Activated T-helper 1 cell treated with anti-CD3 and anti-CD28 coated beads, Interleukin-12 subunit alpha, Interleukin-12 subunit beta, Interleukin-2, Interleukin-4 antibody, amounts not matched to agents 30 ng/mL and 10 ng/mL and 1 ng/mL, durations not matched to agents 14 hours and 24 hours and 36 hours (primary cell): Measurements from ENCODE around the gene USH1C. TPM values are rescaled to one million over a fixed set of nuclear protein-coding genes. Genes with fewer than 3 reads are reported as not detected.

Source experiments
- DNase-seq: peaks from one replicate; pipeline ENCODE4 v3.0.0; 2021; ENCODE audit warnings: low spot score
- H3K27ac Mint-ChIP-seq: one replicate; pipeline ENCODE4 v1.8.0; 2021; ENCODE audit warnings: mild to moderate bottlenecking, mixed read lengths
- H3K27me3 Mint-ChIP-seq: one replicate; pipeline ENCODE4 v1.8.0; 2022; ENCODE audit warnings: mild to moderate bottlenecking, moderate library complexity, mixed read lengths; ENCODE audit not compliant: insufficient read depth
- H3K36me3 Mint-ChIP-seq: one replicate; pipeline ENCODE4 v1.8.0; 2021; ENCODE audit warnings: low read depth, mixed read lengths
- H3K4me1 Mint-ChIP-seq: one replicate; pipeline ENCODE4 v1.8.0; 2021; ENCODE audit warnings: low read depth, mixed read lengths
- H3K4me3 Mint-ChIP-seq: one replicate; pipeline ENCODE4 v1.8.0; 2021; ENCODE audit warnings: mild to moderate bottlenecking, moderate library complexity, mixed read lengths
- H3K9me3 Mint-ChIP-seq: one replicate; pipeline ENCODE4 v1.8.0; 2021; ENCODE audit warnings: mixed read lengths
- intact Hi-C: fragments of 100-400 bp; cut with micrococcal nuclease; formaldehyde crosslinking; loops from one replicate; pipeline ENCODE4 v1.15.1; 2024
- total RNA-seq: library from RNA; stranded (reverse); gene quantifications from 2 replicates; pipeline ENCODE4 v1.2.3, GENCODE V29; 2022

The USH1C gene
- not detected in 2 replicates for total RNA-seq

DNA sequence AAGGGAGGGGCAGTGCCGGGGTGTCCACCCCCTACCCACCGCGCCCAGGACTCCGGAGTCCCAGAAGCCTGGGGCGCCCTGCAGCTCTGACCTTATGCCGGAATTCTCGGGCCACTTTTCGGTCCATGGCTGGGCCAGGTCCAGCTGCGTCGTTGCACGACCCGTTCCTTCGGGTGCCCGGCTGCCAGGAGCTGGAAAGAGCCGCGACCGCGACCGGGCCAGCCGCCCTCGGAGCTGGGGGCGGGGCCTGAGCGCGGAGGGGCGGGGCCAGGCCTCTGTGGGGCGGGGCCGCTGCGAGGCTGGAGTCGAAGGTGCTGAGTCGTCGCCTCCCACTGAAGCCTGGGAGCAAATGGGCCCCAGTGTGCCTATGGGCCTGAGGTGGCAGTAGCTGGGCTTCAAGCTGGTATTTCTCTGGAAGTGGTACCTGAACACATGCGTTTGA, at the start of gene USH1C:
TSS of gene USH1C (minus strand) at position 236 of the 442 bp plus-strand sequence. CDS start at position 127, 109 bp downstream.
- no peaks in the 10 kb centered on the region for H3K9me3 Mint-ChIP-seq
- no peaks in the 10 kb centered on the region for H3K36me3 Mint-ChIP-seq
- H3K4me3 Mint-ChIP-seq: no peak within 1 kb of the TSS
- intact Hi-C loops: no loop called here
- DNase-seq: peak; percentile 8
- H3K27ac Mint-ChIP-seq: no peak within 1 kb of the TSS
- H3K4me1 Mint-ChIP-seq: no peaks in the 10 kb centered on the region
- peaks cover 41% of the 10 kb centered on the region for H3K27me3 Mint-ChIP-seq

DNA sequence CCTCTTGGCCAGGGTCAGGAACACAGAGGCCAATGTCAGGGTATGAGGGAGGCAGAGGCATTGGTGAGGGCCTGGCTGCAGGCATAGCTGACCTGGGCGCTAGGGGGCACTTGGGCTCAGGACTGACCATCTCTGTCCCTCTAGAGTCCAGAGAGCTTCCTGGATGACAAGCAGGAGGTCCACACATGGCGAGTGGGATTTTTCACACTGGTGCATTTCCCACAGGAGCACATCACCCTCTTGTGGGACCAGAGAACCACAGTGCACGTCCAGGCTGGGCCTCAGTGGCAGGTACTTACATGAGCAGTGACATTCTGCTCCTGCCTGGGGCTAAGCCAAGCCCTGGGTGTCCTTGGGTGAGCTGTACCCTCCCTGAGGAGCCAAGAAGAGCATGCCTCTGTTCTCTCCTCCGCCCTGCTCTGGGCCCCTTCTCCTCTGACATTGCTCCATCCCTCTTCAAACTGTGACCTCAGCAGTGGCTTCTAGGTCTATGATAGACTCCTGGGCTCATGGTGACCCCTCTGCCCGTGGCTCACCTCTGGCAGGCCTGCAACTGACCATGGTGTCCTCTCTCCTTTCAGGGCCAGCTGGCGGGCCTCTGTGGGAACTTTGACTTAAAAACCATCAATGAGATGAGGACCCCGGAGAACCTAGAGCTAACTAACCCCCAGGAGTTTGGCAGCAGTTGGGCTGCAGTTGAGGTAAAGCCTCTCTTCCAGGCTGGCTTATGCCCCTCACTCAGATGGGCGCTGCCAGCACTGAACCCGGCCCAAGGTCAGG, 49.4 kb upstream of the USH1C start:
- Mint-ChIP-seq H3K4me3 (no peak overlapping the region), H3K4me1 (no peaks in the 10 kb centered on the region), H3K27ac (no peak overlapping the region), H3K27me3 (peaks cover 3% of the 10 kb centered on the region), H3K9me3 (no peaks in the 10 kb centered on the region), H3K36me3 (no peaks in the 10 kb centered on the region)
- DNase-seq: no peak
- intact Hi-C loops: no loop called here

DNA sequence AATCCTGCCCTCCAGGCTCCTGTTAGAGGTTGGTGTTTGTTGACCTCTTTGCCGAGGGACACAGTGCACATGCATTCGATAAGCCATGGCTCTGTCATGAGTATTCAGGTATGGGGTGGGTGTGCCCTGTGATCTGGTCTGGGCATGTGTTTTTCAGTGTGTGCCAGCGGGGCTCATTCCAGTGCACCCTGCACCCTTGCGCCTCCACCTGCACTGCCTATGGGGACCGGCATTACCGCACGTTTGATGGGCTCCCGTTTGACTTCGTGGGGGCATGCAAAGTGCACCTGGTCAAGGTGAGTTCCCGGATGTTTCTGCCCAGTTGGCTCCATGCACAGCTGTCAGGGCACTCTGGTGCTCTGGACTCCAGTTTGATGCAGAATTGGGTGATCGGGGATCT, 47.1 kb upstream of the USH1C start:
- no peak overlapping the region for H3K4me3 Mint-ChIP-seq
- intact Hi-C loops: no loop called here
- no peak for DNase-seq

DNA sequence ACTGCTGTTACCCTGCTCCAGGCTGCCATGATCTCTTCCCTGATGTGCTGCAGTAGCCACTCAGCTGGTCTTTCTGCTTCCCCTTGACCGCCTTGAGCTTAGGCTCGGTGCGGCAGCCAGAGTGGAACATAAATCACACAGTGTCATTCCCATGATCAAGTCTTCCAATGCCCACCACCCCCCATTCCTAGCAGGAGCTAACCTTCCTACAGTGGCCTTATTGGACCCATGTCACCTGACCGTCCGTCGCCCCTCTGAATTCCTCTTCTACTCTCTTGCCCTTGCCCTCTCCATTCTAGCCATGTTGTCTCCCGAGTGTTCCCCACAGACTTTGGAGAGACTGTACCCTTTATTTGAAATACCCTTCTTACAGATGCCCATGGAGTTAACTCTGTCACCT, 46.2 kb upstream of the USH1C start:
- intact Hi-C loops: no loop called here
- Mint-ChIP-seq H3K36me3 (no peaks in the 10 kb centered on the region), H3K4me1 (no peaks in the 10 kb centered on the region)

More for the DNA sequence above, 47.1 kb upstream of the USH1C start:
- Mint-ChIP-seq H3K27me3 (peaks cover 2% of the 10 kb centered on the region), H3K4me1 (no peaks in the 10 kb centered on the region), H3K9me3 (no peaks in the 10 kb centered on the region), H3K36me3 (no peaks in the 10 kb centered on the region), H3K27ac (no peak overlapping the region)

DNA sequence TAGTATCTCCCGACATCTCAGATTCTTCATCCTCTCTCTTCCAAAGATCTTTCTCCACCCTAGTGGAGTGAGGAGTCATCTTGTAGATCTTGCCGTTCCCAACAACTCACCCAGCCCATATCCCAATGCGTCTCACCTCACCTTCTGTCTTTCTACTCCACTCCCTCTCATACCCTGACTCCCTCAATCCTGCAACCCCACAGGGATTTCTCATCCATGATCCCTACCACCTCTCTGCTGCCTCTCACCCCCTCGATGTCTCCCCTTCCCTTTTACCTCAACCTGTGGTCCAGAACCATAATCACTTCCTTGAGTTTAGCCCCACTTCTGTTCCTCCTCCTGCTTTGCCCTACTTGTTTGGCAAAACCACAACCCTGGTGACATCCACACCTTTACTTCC, 44.5 kb upstream of the USH1C start:
- H3K9me3 Mint-ChIP-seq: no peaks in the 10 kb centered on the region
- H3K4me1 Mint-ChIP-seq: no peaks in the 10 kb centered on the region
- H3K27ac Mint-ChIP-seq: no peak overlapping the region
- peaks cover 10% of the 10 kb centered on the region for H3K27me3 Mint-ChIP-seq
- H3K4me3 Mint-ChIP-seq: no peak overlapping the region
- no peak for DNase-seq
- intact Hi-C loops: no loop called here
- H3K36me3 Mint-ChIP-seq: no peaks in the 10 kb centered on the region

More for the DNA sequence above, 46.2 kb upstream of the USH1C start:
- DNase-seq: no peak
- Mint-ChIP-seq H3K9me3 (no peaks in the 10 kb centered on the region), H3K4me3 (no peak overlapping the region), H3K27ac (no peak overlapping the region), H3K27me3 (peaks cover 3% of the 10 kb centered on the region)

DNA sequence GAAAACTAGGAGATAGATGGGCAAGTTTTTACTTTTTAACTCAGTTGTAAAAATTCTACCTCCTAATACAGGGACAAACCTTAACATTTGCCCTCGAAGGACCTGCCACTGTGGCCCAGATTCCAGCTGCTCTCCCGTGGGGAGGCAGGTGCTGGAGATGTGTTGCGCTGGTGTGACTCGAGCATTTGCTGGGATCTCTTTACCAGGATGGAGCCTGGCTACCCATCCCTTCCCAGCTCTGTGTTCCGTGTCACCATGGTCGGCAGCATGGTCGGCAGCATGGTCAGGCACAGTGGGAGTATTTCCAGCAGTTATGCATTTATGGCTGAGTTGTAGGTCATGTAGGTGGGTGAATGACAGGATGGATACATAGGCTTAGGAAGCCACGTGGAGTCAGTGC, 44.0 kb upstream of the USH1C start:
- intact Hi-C loops: no loop called here
- H3K27me3 Mint-ChIP-seq: peaks cover 9% of the 10 kb centered on the region
- H3K4me3 Mint-ChIP-seq: no peak overlapping the region

DNA sequence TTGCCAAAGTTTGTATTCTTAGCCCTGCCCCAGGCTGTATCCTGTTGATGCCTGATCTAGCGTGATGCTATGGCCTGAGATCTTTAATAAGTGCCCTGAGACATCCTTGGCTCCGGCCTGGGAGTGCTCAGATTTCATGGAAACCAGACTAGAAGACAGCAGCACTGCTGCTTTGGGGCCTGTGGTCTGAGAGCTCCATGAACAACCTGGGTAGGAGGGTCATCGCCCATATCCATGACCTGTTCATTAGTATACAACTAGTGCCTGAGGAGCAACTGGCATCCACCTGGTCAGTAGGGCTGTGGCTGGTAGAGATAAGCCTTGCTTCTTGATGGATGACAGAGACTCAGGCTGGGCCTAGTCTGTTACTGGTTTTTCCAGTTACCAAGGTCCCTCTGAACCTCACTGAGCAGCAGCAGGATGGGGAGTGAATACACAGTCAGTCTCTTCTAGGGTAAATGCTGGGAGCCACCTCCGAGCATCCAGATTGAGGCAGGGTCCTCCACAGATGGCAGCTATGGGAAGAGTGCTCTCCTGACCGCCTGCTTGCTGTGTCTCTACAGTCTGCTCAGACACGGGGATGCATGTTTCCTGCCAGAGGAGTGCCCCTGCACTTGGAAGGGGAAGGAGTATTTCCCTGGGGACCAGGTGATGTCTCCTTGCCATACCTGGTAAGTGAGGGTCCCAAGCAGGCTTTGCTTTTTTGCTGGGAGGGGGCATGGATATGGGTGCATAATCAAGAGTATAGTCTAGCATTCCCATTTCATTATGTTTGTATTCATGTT, 41.9 kb upstream of the USH1C start:
- Mint-ChIP-seq H3K4me3 (no peak overlapping the region), H3K27ac (no peak overlapping the region), H3K9me3 (no peaks in the 10 kb centered on the region), H3K27me3 (peaks cover 17% of the 10 kb centered on the region), H3K36me3 (no peaks in the 10 kb centered on the region), H3K4me1 (no peaks in the 10 kb centered on the region)
- intact Hi-C loops: no loop called here
- no peak for DNase-seq

More for the DNA sequence above, 44.0 kb upstream of the USH1C start:
- Mint-ChIP-seq H3K36me3 (no peaks in the 10 kb centered on the region), H3K9me3 (no peaks in the 10 kb centered on the region), H3K4me1 (no peaks in the 10 kb centered on the region), H3K27ac (no peak overlapping the region)
- DNase-seq: no peak

DNA sequence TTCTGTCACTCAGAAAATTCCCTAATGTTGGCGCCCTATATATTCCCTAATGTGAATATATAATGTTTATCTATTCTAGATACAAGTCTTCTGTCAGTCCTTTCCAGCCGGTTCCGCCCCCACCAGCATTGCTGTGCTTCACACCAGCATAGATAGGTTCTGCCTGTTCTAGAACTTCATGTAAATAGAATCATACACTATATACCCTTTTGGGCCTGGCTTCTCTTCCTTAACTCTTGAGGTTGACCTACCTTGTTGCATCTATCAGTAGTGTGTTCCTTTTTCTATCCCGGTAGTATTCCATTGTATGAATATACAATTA, 37.5 kb upstream of the USH1C start:
- no peaks in the 10 kb centered on the region for H3K36me3 Mint-ChIP-seq
- intact Hi-C loops: no loop called here

DNA sequence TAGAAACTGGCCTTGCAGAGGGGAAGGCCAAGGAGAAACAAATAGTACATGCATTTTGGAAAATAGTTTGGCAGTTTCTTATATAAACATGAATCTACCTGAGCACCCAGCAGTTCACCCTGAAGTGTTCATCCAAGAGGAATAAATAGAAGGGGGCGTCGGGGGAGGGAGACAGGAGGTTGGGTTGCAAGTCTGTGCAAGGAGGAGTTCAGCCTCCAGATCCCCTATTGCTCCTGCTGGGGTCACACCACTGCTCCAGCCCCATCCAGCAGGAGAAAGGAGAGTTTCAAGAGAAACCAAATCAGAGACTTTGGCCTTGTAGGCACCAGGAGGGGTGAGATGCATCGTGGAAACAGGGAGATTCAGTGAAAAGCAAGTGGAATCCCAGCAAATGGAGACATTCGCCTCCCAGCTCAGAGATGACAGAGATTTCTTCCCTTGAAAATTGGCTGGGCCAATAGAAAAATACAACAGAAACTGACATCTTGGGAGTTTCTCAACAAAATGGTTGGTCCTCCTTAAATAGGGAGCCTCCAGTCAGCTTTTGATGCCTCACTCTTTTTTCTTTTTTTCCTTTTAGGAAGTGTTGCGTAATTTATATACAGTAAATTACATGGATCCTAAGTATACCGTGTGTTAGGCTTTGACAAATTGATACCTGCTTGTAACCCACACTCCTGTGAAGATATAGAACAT, 37.0 kb upstream of the USH1C start:
- Mint-ChIP-seq H3K27ac (no peak overlapping the region), H3K9me3 (no peaks in the 10 kb centered on the region), H3K4me3 (no peak overlapping the region), H3K36me3 (no peaks in the 10 kb centered on the region), H3K27me3 (peaks cover 19% of the 10 kb centered on the region), H3K4me1 (no peaks in the 10 kb centered on the region)
- intact Hi-C loops: no loop called here
- DNase-seq: no peak

More for the DNA sequence above, 37.5 kb upstream of the USH1C start:
- H3K27me3 Mint-ChIP-seq: peaks cover 19% of the 10 kb centered on the region
- H3K4me1 Mint-ChIP-seq: no peaks in the 10 kb centered on the region
- no peak overlapping the region for H3K4me3 Mint-ChIP-seq
- DNase-seq: no peak
- H3K27ac Mint-ChIP-seq: no peak overlapping the region
- no peaks in the 10 kb centered on the region for H3K9me3 Mint-ChIP-seq

DNA sequence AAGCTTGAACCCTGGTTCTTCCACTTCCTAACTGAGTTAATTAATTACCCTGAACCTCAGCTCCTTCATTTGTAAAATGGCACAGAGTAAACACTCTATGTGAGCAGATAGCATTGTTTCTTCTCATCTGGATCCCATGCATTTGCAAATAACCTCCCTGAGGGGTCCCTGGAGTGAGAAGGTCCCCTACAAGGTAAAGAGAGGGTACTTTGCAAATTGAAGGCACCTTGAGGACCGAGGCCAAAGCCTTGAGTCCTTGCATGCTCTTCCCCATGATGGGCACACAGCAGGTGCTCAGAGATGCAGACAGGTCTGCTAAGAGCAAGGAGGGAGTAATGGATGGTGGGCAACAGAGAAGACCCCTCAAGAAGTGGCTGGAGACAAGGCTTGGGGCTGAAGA, 36.1 kb upstream of the USH1C start:
- peaks cover 18% of the 10 kb centered on the region for H3K27me3 Mint-ChIP-seq
- no peak overlapping the region for H3K27ac Mint-ChIP-seq
- H3K9me3 Mint-ChIP-seq: no peaks in the 10 kb centered on the region
- H3K4me1 Mint-ChIP-seq: no peaks in the 10 kb centered on the region
- intact Hi-C loops: no loop called here
- no peak overlapping the region for H3K4me3 Mint-ChIP-seq
- DNase-seq: no peak
- no peaks in the 10 kb centered on the region for H3K36me3 Mint-ChIP-seq

DNA sequence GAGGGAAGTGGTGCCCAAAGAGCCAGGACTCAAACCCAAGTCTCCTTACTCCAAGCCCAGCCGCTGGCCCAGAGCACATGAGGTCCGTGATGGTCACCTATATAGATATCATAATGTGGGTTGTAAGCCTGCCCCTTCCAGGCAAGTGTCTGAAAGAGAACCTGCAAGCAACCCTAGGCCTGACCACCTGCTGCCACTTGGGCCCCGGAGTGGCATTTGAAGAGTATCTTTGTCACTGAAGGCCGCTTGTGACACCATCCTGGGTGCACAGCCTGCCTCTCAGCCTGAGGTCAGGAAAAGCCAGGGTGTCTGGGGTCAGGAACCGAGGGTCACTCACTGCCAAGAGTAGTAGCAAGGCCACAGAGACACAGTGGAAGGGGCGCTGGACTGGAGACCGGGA, 35.2 kb upstream of the USH1C start:
- DNase-seq: no peak
- intact Hi-C loops: no loop called here
- no peak overlapping the region for H3K27ac Mint-ChIP-seq

DNA sequence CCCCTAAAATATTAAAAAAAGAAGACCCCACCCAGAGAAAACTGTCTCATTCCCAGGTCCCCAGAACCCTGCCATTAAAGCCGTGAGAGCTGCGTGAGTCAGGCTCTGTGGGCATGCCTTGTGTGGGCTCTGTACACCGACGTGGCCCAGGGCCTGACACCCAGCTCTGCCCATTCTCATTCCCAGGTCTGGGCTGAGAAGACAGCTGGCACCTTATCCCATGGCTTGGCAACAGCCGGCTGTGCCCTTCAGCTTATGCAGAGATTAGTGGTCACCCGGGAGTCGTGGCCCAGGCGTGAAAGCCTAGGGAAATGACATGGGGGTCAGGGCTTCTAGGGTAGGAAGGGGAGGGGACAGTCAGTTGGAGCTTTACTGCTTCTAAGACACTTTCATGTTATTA, 34.7 kb upstream of the USH1C start:
- Mint-ChIP-seq H3K4me3 (no peak overlapping the region), H3K27me3 (peaks cover 11% of the 10 kb centered on the region), H3K4me1 (no peaks in the 10 kb centered on the region), H3K36me3 (no peaks in the 10 kb centered on the region), H3K9me3 (no peaks in the 10 kb centered on the region), H3K27ac (no peak overlapping the region)
- intact Hi-C loops: no loop called here
- DNase-seq: no peak

More for the DNA sequence above, 35.2 kb upstream of the USH1C start:
- Mint-ChIP-seq H3K27me3 (peaks cover 15% of the 10 kb centered on the region), H3K9me3 (no peaks in the 10 kb centered on the region), H3K4me3 (no peak overlapping the region), H3K4me1 (no peaks in the 10 kb centered on the region), H3K36me3 (no peaks in the 10 kb centered on the region)

DNA sequence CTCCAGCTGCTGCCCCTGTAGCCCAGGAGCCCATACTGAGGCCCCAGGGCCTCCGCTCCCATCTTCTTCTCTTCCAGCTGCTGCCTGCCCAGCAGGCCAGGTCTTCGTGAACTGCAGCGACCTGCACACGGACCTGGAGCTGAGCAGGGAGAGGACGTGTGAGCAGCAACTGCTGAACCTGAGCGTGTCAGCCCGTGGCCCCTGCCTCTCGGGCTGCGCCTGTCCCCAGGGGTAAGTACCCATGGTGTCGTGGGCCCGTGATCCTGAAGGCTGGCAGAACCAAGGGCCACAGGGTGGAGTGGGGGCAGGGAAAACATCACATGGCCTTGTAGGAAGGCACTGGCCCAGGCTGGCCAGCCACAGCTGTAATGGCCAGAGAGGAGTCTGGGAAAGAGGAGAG, 34.1 kb upstream of the USH1C start:
- no peak for DNase-seq
- Mint-ChIP-seq H3K27ac (no peak overlapping the region), H3K4me3 (no peak overlapping the region), H3K9me3 (no peaks in the 10 kb centered on the region), H3K4me1 (no peaks in the 10 kb centered on the region), H3K27me3 (peaks cover 11% of the 10 kb centered on the region), H3K36me3 (no peaks in the 10 kb centered on the region)
- intact Hi-C loops: no loop called here
